ENCODE data around the gene SRC. TPM values are rescaled to one million over a fixed set of nuclear protein-coding genes. Genes with fewer than 3 reads are reported as not detected.

SRC gene
- total RNA-seq, 4 donors from 2014 or later: 10.3 to 21.4 (median 12.9) TPM

- no peak for TF ChIP-seq CTCF (IDR thresholded peaks at IDR 0.05; ENCODE audit: low read depth)
These were observed 67.4 kb downstream of the SRC start for GRCh38 chr20:37413379-37413778.

GRCh38 chr20:37414224-37415035 lies 68.5 kb downstream of the SRC start:
- no peak for TF ChIP-seq CTCF (IDR thresholded peaks at IDR 0.05; ENCODE audit: low read depth)

- no peak for TF ChIP-seq CTCF (IDR thresholded peaks at IDR 0.05; ENCODE audit: low read depth)
These were observed 69.5 kb downstream of the SRC start for GRCh38 chr20:37415118-37416085.

GRCh38 chr20:37416100-37416847 lies 70.3 kb downstream of the SRC start:
- TF ChIP-seq CTCF (IDR thresholded peaks at IDR 0.05; ENCODE audit: low read depth): no peak

GRCh38 chr20:37416848-37417616 lies 71.1 kb downstream of the SRC start:
- TF ChIP-seq CTCF (IDR thresholded peaks at IDR 0.05; ENCODE audit: low read depth): no peak

GRCh38 chr20:37417617-37418467 lies 71.9 kb downstream of the SRC start:
- TF ChIP-seq CTCF (IDR thresholded peaks at IDR 0.05; ENCODE audit: low read depth): no peak

Measured in subcutaneous adipose tissue (tissue), 4 donors.